Upper lobe of left lung (tissue), 4 donors: Measurements from ENCODE around the gene TAS1R1.

Experiments
- EP300 ChIP-seq, 4 donors: sonication (generic); formaldehyde crosslinking; IDR thresholded peaks; one replicate each; pipeline ENCODE4 v1.5.1; 2017; ENCODE audit warnings: antibody characterized with exemption in 4 of 4, control low read depth in 2 of 4
- POLR2A ChIP-seq, 4 donors: fragments of 450-650 bp; IDR thresholded peaks; one replicate each; pipeline ENCODE4 v1.5.1; 2016 to 2017; ENCODE audit warnings: antibody characterized with exemption in 4 of 4, mild to moderate bottlenecking in 2 of 4
- POLR2AphosphoS5 ChIP-seq, 2 donors: sonication (generic); formaldehyde crosslinking; IDR thresholded peaks; one replicate each; pipeline ENCODE4 v1.5.1; 2017; ENCODE audit warnings: antibody characterized with exemption in 2 of 2
- TF ChIP-seq, protein P1 (sequence below), 6 experiments: fragments of 450-650 bp in 4 of 6; fragments of 200-600 bp in 2 of 6; sonication (generic) in 2 of 6; IDR thresholded peaks; one replicate each; pipeline ENCODE4 v1.5.1; 2016 to 2019; ENCODE audit warnings: antibody characterized with exemption in 6 of 6

DNA sequence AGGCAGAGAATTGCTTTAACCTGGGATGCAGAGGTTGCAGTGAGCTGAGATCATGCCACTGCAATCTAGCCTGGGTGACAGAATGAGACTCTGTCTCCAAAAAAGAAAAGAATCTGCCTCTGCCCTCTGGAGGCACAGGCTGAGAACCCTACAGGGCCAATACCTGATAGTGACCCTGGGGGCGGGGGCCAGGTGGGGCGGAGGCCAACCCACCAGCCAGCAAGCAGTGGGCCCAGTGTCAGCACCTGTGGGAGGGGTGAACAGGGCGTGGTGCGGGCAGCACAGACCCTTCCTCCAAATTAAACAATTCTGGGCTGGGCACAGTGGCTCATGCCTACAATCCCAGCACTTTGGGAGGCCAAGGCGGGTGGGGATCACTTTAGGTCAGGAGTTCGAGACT lies 44.6 kb upstream of the TAS1R1 start:
- TF ChIP-seq, protein P1, sequence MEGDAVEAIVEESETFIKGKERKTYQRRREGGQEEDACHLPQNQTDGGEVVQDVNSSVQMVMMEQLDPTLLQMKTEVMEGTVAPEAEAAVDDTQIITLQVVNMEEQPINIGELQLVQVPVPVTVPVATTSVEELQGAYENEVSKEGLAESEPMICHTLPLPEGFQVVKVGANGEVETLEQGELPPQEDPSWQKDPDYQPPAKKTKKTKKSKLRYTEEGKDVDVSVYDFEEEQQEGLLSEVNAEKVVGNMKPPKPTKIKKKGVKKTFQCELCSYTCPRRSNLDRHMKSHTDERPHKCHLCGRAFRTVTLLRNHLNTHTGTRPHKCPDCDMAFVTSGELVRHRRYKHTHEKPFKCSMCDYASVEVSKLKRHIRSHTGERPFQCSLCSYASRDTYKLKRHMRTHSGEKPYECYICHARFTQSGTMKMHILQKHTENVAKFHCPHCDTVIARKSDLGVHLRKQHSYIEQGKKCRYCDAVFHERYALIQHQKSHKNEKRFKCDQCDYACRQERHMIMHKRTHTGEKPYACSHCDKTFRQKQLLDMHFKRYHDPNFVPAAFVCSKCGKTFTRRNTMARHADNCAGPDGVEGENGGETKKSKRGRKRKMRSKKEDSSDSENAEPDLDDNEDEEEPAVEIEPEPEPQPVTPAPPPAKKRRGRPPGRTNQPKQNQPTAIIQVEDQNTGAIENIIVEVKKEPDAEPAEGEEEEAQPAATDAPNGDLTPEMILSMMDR (IDR thresholded peaks at IDR 0.05), result no peak
- TF ChIP-seq POLR2A (IDR thresholded peaks at IDR 0.05) (no peak), POLR2AphosphoS5 (IDR thresholded peaks at IDR 0.05) (no peak), EP300 (IDR thresholded peaks at IDR 0.05) (no peak)
